Right lung (tissue), 5 donors: ENCODE results near the gene BRDT. TPM values are rescaled to one million over a fixed set of nuclear protein-coding genes. Genes with fewer than 3 reads are reported as not detected.
"Not testable (repeated sequence)": the region's sequence is repeated elsewhere in the genome, so short reads cannot be mapped to it uniquely, and the experiment has no call there.

Source experiments
- DNase-seq, 2 donors: peaks; one replicate each; pipeline ENCODE4 v3.0.0-alpha.2; 2013
- polyA plus RNA-seq, 5 donors: library from polyadenylated mRNA; unstranded; fragments of 120-200 nt; gene quantifications; one replicate each; pipeline versions ENCODE4 v1.2.1 to v1.2.3, GENCODE V29; 2013; ENCODE audit warnings: inconsistent platforms in 1 of 5, low replicate concordance in 1 of 5; ENCODE audit not compliant: insufficient read length in 5 of 5, insufficient read depth in 1 of 5

Gene BRDT
- polyA plus RNA-seq, 5 donors: 0.31 to 0.55 (median 0.39) TPM; not detected in 2

DNA sequence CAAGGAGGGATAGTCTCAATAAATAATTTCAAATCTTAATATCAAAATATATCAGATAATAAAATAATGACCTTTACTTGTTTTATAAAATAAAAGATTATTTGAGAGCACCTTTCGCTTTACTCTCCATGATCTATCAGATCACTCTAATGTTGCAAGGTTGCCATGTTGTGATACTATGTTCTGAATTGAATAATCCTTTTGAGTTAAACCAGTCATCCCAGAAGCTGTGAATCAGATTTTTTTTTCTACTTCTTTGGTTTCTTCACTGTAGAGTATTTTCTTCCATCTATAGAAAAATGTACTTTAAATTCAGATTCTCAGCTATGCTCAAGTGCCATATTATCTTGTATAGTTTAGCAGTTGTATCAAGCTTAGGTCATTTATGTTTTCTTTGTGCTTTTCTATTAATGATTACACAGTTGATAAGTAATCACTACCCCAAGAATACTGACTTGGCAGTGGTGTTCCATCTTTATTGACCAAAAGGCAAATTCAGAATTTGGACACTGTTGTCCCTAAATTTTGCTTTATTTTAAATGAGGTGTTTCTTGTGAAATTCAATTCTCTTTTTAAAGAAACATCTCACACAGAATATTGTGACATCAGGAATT lies 32.9 kb downstream of the BRDT start:
- DNase-seq: no peak

DNA sequence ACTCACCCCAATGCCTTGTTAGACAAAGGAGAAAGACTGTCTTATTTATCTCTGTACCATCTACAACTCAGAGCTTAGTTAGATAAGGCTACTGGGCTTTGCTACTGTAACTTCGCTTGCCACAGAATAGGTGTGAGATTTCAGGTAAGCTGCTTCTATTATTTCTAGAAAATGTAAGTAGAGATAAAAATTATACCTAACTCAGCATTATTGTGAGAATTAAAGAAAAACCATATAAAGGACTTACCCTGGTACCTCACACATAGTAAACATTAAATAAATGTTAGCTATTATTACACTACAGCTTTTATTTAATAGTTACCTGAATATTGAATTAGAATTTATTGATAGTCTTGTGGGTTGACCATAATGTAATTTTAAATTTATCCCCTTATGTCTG lies 44.1 kb downstream of the BRDT start:
- DNase-seq: no peak

DNA sequence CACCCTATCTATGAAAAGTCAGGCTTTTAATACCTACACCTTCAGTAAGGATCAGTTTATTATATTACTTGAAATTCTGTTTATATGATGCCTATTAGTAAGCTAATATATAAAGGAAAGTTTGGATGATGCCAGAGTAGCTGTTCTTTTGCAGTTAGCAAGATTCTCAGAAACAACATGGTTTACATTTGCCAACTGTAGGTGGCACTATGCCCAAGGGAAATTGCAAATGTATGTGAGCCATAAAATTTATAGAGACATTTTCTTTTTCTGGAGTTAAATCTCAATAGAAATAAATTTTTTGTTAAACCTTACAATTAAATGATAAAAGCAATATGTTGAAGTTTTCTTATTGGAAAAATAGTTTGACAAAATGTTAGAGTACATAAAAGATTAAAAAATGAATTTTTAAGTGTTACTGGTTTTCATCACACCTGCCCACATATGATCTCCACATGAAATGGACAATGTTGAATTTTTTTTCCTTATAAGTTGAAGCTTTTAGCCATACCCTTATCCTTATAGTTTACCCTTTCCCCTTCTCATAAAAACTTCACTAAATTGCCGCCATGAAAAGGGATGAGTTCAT lies 48.5 kb downstream of the BRDT start:
- DNase-seq: peak; percentile 38 to 48

DNA sequence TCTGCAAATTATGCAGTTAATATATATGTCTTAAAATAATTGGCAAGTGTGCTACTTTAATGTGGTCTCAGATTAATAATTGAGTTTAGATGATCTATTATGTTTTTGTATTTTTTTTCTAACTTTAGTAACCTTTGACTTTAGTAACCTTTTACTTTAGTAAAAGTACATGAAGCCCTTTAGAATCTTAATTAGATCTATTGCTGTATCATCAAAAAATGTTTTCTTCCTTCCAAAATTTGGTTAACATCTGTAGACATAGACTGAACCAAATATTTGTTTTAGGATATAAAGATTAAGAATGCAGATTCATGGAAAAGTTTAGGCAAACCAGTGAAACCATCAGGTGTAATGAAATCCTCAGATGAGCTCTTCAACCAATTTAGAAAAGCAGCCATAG lies 54.9 kb downstream of the BRDT start:
- no peak for DNase-seq

DNA sequence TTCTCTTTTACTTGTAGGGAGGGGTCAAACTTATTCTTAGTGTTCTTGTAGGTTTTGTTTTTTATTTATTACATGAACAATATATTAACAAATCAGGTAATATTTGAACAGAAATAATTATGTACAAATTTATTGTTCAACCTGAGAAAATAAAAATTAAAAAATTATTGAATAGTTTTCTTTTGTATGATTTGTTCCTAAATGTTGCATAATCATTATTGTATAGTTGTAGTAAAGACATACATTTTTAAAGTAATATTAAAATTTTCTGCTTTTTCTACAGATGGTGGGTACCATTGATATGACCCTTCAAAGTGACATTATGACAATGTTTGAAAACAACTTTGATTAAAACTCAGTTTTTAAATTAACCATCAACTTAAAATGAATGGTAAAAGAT lies 64.7 kb downstream of the BRDT start:
- no peak for DNase-seq

DNA sequence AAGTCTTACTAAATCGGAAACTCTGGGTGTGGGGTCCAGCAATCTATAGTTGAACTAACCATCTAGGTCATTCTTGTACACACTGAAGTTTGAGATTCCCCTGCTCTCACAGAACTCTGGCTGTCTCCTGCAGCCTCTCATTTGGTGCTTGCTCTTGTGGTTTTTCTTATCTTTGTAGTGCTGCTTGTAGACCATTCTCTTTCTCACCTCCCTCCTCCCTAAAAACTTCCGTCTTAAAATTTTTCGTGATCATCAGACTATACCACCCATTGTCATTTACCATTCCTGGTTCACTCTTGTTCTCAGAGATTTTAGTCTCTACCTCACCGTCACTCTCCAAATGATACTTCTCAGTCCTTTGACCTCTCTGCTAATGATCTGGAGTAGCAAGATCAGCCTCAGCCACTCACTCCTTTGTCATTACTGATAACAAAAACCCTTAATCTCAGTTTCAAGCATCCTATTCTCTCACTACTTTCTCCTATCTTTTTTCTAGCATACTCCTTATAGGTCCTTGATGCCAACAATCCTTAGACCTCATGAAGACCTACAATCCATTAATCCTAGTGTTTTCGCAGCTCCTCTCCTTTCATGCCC lies 67.6 kb downstream of the BRDT start:
- no peak for DNase-seq

DNA sequence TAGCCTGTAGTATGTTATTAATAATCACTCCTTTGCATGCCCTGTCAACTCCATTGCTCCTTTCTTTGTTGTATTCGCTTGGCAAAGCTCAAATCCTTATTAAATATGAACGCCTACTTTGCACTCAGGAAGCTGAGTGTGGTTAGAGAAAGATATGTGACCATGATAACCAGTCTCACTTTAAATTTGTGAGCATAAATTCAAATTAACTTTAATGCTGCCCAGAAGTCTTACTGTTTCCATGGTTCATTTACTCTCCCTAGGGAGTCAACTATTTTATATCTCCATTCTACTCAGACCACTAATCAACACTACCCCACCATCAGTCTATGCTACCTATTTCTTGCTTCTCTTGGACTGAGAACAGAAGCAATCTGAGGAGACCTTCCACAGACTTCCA lies 68.5 kb downstream of the BRDT start:
- DNase-seq: no peak

DNA sequence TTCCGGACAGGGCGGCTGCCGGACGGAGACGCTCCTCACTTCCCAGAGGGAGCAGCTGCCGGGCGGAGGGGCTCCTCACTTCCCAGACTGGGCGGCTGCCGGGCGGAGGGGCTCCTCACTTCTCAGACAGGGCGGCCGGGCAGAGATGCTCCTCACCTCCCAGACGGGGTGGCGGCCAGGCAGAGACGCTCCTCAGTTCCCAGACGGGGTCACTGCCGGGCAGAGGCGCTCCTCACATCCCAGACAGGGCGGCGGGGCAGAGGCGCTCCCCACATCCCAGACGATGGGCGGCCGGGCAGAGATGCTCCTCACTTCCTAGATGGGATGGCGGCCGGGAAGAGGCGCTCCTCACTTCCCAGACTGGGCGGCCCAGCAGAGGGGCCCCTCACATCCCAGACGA lies 76.8 kb downstream of the BRDT start:
- DNase-seq: not testable (repeated sequence)

DNA sequence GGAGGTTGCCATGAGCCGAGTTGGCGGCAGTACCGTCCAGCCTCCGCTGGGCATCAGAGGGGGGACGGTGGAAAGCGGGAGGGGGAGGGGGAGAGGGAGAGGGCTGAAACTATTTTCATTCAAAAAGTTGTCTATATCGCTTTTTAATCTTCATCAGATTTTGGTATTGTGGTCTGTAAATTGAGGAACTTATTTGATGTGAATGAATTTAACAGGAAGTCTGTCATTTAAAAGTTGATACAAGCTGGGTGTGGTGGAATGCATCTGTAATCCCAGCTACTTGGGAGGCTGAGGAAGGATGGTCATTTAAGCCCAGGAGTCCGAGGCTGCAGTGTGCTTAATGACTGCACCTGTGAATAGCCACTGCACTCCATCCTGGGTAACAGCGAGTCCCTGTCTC lies 77.6 kb downstream of the BRDT start:
- DNase-seq: no peak

DNA sequence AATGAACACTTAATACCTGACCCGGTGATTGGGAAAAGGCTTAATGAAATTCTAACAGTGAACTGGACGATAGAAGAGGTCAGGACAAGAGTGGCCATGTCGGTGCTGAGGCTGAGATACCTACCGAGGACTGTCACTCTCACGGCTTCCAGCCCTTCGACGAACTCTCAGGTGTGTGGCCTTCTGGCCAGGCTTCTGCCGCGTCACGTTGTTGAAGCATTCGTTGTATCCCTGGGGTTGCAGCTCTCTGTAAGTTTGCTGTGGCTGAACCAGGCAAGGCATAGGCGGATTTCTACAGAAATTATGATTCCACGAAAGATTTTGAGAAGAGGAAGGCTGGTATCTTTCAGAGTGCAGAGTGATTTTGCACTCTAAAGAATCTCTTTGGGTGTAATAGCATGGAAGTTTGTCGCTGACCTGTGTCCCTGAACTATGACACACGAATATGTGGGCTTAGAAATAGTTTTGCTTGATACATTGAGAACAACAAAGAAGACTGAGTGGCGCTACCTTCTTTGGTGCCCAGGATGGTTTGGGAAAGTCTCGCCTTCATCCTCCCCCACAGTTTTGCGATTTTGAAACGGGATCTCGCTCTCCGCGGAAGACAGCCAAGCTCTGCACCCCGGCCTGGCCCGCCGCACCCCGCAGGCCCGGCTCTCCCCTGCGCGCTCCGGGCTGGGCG lies 80.2 kb downstream of the BRDT start:
- no peak for DNase-seq

DNA sequence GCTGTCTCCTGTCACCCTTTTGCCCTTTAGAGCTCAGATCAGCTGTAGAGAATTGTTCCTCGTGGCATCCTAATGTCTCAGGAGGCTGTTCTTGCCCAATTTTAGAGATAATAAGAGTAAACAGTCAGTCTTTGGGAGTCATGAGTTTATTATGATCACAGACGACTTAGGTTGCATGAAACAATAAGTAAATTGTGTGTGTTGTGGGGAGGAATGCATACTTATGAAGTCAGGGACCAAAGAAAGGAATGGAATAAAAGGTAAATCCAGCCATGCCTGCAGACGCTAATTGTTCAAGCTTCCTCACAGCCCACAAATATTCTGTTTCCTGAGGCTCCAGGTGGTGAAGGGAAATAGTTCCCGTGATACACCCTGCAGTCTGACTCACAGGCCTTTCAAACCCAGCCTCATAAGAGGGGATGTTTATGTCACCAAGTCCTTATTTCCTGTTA lies 81.5 kb downstream of the BRDT start:
- no peak for DNase-seq

DNA sequence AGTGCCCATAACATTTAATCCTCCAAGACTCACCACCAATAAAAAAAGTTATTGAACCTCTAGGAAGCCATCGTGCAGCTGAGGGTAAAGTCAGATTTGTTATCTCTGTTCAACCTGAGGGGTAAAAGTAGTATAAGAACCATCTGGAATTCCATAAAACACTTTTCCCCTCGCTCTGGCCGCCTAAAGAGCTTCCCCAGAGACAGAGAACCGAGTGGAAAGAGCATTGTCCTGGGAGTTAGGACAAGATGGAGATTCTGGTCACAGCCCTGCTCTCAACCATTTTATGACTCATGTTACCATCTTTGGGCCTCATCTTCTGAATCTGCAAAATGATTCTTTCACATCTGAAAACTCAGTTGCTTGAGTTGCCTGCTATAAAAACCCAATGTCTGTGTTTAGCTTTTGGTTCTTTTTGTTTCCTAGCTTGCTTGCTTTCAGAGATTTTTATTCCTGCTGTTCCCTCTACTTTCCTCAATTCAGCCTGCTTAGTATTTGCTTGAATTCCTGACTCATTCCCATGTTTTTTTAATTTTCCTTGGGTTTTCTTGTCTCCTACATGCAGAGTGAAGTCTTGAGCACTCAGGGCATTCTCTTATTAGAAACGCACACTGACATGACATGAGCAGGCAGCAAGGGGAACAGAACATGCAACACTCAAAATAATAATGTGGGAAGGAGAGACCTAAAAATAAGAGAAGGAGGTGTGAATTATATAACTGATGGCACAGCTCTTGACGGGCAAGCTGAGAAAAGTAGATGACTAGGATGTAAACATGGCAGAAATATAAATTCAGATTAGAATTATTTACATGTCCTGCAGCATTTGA lies 82.3 kb downstream of the BRDT start:
- no peak for DNase-seq

DNA sequence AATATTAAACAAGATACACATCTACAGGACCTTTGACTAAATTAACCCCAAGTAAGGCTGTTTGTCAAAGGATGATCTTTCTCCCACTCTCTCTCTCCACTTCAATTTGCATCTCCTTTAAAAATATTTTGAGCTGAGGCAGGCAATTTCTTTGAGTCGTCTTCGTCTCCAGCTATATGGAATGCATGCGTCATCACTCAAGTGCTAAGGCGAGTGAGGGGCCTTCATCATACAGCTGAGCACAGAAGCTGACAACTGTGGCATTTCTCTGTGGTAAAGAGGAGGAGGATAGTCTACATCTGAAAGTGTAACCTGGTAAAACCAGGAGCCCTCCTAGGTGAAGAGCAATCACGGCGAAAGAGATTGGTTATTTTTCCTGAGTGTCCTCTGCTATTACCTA lies 88.2 kb downstream of the BRDT start:
- no peak for DNase-seq

DNA sequence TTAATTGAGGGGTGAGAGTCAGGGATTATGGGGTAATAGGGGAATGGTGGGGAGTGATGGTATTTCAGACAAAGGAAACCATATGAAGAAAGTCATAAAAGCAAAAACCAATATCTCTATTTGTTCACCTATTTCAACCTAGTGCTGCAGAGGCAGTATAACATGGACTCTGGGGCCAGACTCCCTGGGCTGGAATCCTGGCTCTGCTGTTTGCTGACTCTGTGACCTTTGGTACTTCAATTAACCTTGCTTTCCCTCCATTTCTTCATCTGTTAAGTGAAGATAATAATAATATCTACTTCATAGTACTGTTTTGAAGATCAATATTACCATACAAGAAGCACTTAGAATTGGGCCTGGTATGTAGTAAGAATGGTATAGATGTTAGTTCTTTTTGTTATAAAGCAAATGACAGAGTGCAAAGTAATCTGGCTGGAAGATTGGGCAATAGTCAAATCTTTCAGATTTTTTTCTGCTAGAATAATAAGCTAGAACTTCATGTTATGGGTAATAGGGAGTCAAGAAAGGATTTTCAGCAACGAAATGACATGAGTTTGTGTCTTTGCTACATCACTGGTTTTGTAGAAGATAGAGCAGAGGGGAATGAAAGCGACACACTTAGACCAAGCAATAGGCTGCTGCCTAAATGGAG lies 89.6 kb downstream of the BRDT start:
- DNase-seq: no peak

DNA sequence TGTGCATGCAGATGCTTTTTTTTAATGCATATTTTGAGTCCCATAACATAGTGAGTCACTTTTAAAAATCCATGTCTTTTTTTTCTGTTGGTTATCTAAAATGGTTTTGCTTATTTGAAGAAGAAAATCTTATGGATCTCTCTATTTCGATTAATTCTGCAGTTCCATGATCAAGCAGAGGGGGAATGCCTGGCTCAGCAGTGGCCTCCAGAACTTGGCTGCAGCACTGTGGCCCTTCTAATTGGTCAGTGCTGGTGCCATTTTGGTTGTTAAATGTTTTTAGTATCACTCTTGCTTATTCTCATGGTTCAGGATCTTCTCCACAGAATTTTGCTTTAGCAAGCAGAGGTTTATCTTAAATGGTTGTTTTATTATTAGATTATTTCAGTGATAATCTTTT lies 91.8 kb downstream of the BRDT start:
- DNase-seq: no peak

DNA sequence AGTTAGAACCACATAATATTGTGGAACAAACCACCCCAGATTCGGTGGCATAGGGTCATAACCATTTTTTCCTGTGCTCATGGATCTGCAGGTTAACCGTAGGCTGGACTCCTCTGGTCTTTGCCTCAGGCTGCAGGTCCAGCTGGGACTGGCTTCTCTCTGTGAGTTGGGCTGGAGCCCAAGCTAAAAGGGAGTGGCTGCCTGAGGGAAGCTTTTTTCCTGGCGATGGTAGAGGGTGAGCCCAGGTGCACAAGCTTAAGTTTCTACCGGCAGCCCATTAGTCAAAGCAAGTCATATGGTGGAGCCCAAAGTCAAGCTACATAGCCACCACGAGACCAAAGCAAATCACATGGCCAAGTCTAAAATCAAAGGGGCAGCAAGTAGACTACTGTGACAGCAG lies 94.4 kb downstream of the BRDT start:
- DNase-seq: no peak

DNA sequence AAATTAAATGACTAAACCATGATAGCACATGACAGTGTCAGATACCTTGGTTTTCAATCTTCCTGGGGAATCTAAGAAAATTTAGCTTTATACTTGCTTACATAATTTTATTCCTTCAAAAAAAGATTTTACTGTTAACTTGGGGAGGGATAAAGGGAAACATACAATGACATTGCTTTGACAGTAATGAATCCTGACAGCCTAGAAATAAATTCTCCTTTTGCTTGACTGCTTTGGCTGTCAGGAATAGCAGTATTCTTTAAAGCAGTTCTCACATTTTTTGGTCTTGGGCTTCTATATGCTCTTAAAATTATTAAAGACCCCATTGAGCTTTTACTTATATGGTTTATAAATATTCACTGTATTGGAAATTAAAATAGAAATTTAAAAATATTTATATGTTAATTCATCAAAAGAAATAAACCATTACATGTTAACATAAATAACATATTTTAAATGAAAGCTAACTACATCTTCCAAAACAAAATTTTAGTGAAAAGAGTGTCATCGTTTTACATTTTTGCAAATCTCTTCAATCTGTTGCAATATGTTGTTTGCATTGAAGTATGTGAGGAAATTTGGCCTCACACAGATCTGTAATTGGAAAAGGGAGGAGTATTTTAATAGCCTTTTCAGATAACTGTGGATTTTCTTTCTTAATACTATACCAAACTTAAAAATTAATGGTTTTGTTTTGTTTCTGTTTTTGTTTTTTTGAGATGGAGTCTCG lies 96.7 kb downstream of the BRDT start:
- DNase-seq: no peak

DNA sequence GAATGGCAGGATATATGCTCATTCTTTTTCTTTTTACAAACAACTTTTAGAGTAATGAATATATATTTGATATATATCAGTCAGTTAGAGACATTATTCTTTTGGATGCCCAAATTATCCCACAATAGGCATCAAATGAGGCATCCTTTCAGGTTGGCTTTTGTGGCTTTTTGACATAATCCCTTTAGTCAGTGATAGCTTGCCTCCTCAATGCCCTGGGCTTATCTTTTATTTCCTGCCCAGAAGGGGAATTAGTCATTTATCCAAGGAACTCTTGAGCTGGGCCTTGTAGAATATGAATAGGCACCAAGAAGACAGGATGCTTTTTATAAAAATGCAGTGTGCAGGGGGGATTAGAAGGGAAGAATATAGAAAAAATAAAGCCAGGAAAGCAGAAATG lies 102.7 kb downstream of the BRDT start:
- DNase-seq: no peak
